ENCODE measurements around the gene CCNDBP1.

GRCh38 chr15:43214592-43215295, 29.5 kb downstream of the CCNDBP1 start:
- TF ChIP-seq CTCF (IDR thresholded peaks at IDR 0.05) (no peak), REST (IDR thresholded peaks at IDR 0.05; ENCODE audit: insufficient read depth in 1 of 2, low read depth in 2 of 2, low read length in 1 of 2) (no peak), POLR2AphosphoS5 (IDR thresholded peaks at IDR 0.05; ENCODE audit: low read depth, low read length) (no peak), SIN3A (IDR thresholded peaks at IDR 0.05; ENCODE audit: borderline replicate concordance, insufficient read depth, low read depth, low read length) (no peak)
